Esophagus squamous epithelium (tissue), 5 donors: ENCODE results near the gene EGFR. TPM values are rescaled to one million over a fixed set of nuclear protein-coding genes. Genes with fewer than 3 reads are reported as not detected.

Source experiments
- DNase-seq: peaks from one replicate; lab custom pipeline; 2025; lab: John Stamatoyannopoulos, UW
- H3K27ac ChIP-seq, 4 donors: fragments of 200-600 bp; sonication (generic); one replicate each; pipeline ENCODE4 v1.5.1; 2016 to 2019; ENCODE audit warnings: mild to moderate bottlenecking in 1 of 4
- H3K27me3 ChIP-seq, 4 donors: fragments of 200-600 bp; sonication (generic); 1 replicate in 3 of 4; 2 replicates in 1 of 4; pipeline versions ENCODE4 v1.5.1 to v1.6.0; 2017 to 2021; ENCODE audit warnings: antibody characterized with exemption in 1 of 4
- H3K36me3 ChIP-seq, 3 donors: fragments of 200-600 bp; sonication (generic); one replicate each; pipeline ENCODE4 v1.5.1; 2016 to 2019
- H3K4me1 ChIP-seq, 3 donors: fragments of 200-600 bp; sonication (generic); one replicate each; pipeline ENCODE4 v1.5.1; 2017 to 2019
- H3K4me3 ChIP-seq, 4 donors: fragments of 200-600 bp; sonication (generic); 1 replicate in 3 of 4; 2 replicates in 1 of 4; pipeline ENCODE4 v1.5.1; 2016 to 2019; ENCODE audit warnings: mild to moderate bottlenecking in 2 of 4, moderate library complexity in 1 of 4
- H3K9me3 ChIP-seq, 3 donors: fragments of 200-600 bp; sonication (generic); one replicate each; pipeline ENCODE4 v1.5.1; 2016 to 2019
- CTCF ChIP-seq, 6 experiments: fragments of 450-650 bp in 4 of 6; fragments of 200-600 bp in 2 of 6; sonication (generic) in 2 of 6; IDR thresholded peaks; one replicate each; pipeline ENCODE4 v1.5.1; 2016 to 2019; ENCODE audit warnings: antibody characterized with exemption in 6 of 6, mild to moderate bottlenecking in 4 of 6, moderate library complexity in 4 of 6
- POLR2A ChIP-seq, 4 donors: fragments of 450-650 bp; IDR thresholded peaks; one replicate each; pipeline ENCODE4 v1.6.1; 2017; ENCODE audit warnings: antibody characterized with exemption in 4 of 4, mild to moderate bottlenecking in 4 of 4, moderate library complexity in 3 of 4
- WGBS, 2 donors: methylation state at CpG; one replicate each; pipeline ENCODE4 v1.1.5; 2018; 5-methylcytosine and 5-hydroxymethylcytosine counted together
- intact Hi-C: fragments of 100-400 bp; cut with DNase I; formaldehyde crosslinking; loops from one replicate; pipeline ENCODE4 v1.15.0; 2022
- total RNA-seq, 4 donors: library from RNA; depleted of rRNA; stranded (reverse); fragments of >200 nt; gene quantifications; one replicate each; pipeline ENCODE4 v1.1.0, GENCODE V29; 2016
- donor health status: DM: yes; HTN: yes; CAD: no.

EGFR gene
- total RNA-seq, 4 donors from 2014 or later: 66.1 to 108 (median 72.3) TPM

GRCh38 chr7:55194522-55194921 lies 175.7 kb downstream of the EGFR start:
- 92% methylated on average over 5 to 6 of the region's 6 CpGs for WGBS, 2 donors
- H3K36me3 ChIP-seq: peaks cover 0 to 91% (median 29%) of the 10 kb centered on the region in 3 donors
- intact Hi-C loops: no loop called here
- H3K27me3 ChIP-seq: no peaks in the 10 kb centered on the region
- H3K9me3 ChIP-seq: no peaks in the 10 kb centered on the region
- H3K4me3 ChIP-seq: no peak overlapping the region
- H3K27ac ChIP-seq: no peak overlapping the region
- TF ChIP-seq POLR2A (IDR thresholded peaks at IDR 0.05) (no peak), CTCF (IDR thresholded peaks at IDR 0.05) (no peak)
- peaks cover 3 to 30% (median 16%) of the 10 kb centered on the region in 3 donors for H3K4me1 ChIP-seq
- DNase-seq: no peak

- peaks cover 15 to 94% (median 45%) of the 10 kb centered on the region in 3 donors for H3K36me3 ChIP-seq
- no peaks in the 10 kb centered on the region for H3K9me3 ChIP-seq
- no peak for TF ChIP-seq CTCF (IDR thresholded peaks at IDR 0.05)
- TF ChIP-seq POLR2A (IDR thresholded peaks at IDR 0.05): no peak
- WGBS, 2 donors: 80 to 81% methylated on average over 7 to 8 of the region's 8 CpGs
- H3K4me1 ChIP-seq: peaks cover 0 to 4% (median 0%) of the 10 kb centered on the region in 3 donors
- H3K27ac ChIP-seq: no peak overlapping the region
- no peak overlapping the region for H3K4me3 ChIP-seq
- intact Hi-C loops: no loop called here
- H3K27me3 ChIP-seq: no peaks in the 10 kb centered on the region
- DNase-seq: no peak
These were observed 180.0 kb downstream of the EGFR start for GRCh38 chr7:55198634-55199392.

GRCh38 chr7:55199418-55199817 lies 180.6 kb downstream of the EGFR start:
- no peak for TF ChIP-seq CTCF (IDR thresholded peaks at IDR 0.05)
- no peak for TF ChIP-seq POLR2A (IDR thresholded peaks at IDR 0.05)
- 30 to 50% methylated on average over 1 of the region's 1 CpG for WGBS, 2 donors

GRCh38 chr7:55200441-55200840 lies 181.6 kb downstream of the EGFR start:
- DNase-seq: no peak
- TF ChIP-seq CTCF (IDR thresholded peaks at IDR 0.05): no peak
- TF ChIP-seq POLR2A (IDR thresholded peaks at IDR 0.05): no peak
- 87 to 88% methylated on average over 11 of the region's 11 CpGs for WGBS, 2 donors
- H3K9me3 ChIP-seq: no peaks in the 10 kb centered on the region
- no peak overlapping the region for H3K4me3 ChIP-seq
- no peaks in the 10 kb centered on the region for H3K27me3 ChIP-seq
- no peak overlapping the region for H3K27ac ChIP-seq
- peaks cover 27 to 94% (median 49%) of the 10 kb centered on the region in 3 donors for H3K36me3 ChIP-seq
- intact Hi-C loops: no loop called here
- peaks cover 0 to 4% (median 0%) of the 10 kb centered on the region in 3 donors for H3K4me1 ChIP-seq

More at GRCh38 chr7:55199418-55199817, 180.6 kb downstream of the EGFR start:
- DNase-seq: no peak
- intact Hi-C loops: no loop called here
- peaks cover 16 to 94% (median 45%) of the 10 kb centered on the region in 3 donors for H3K36me3 ChIP-seq
- no peaks in the 10 kb centered on the region for H3K27me3 ChIP-seq
- H3K4me1 ChIP-seq: peaks cover 0 to 4% (median 0%) of the 10 kb centered on the region in 3 donors
- H3K4me3 ChIP-seq: no peak overlapping the region
- H3K9me3 ChIP-seq: no peaks in the 10 kb centered on the region
- H3K27ac ChIP-seq: no peak overlapping the region

- TF ChIP-seq CTCF (IDR thresholded peaks at IDR 0.05) (no peak), POLR2A (IDR thresholded peaks at IDR 0.05) (no peak)
- peaks cover 32 to 100% (median 66%) of the 10 kb centered on the region in 3 donors for H3K36me3 ChIP-seq
- intact Hi-C loops: no loop called here
These were observed 183.5 kb downstream of the EGFR start for GRCh38 chr7:55202150-55202913.

More at GRCh38 chr7:55202150-55202913, 183.5 kb downstream of the EGFR start:
- peaks cover 0 to 4% (median 0%) of the 10 kb centered on the region in 3 donors for H3K4me1 ChIP-seq
- WGBS, 2 donors: 69 to 77% methylated on average over 7 to 10 of the region's 13 CpGs
- no peak for DNase-seq
- H3K27ac ChIP-seq: no peak overlapping the region
- H3K27me3 ChIP-seq: no peaks in the 10 kb centered on the region
- H3K4me3 ChIP-seq: no peak overlapping the region
- H3K9me3 ChIP-seq: no peaks in the 10 kb centered on the region
